Endothelial cell of umbilical vein (primary cell): Measurements from ENCODE around the gene PHF12. TPM values are rescaled to one million over a fixed set of nuclear protein-coding genes. Genes with fewer than 3 reads are reported as not detected.

Experiments used
- BruUV-seq: library from RNA; stranded (reverse); fragments of 400-500 nt; replicated peaks from 2 replicates; lab custom pipeline; 2021; lab: Mats Ljungman, UMichigan
- CTCF ChIA-PET: fragments of 300-600, 350-600 bp; sonication (Branson Sonifier 250); formaldehyde crosslinking; loops from one replicate; lab custom pipeline; 2021; ENCODE audit warnings: antibody characterized with exemption, inconsistent platforms; lab: Charles Lee
- POLR2A ChIA-PET: fragments of 300-600, 350-600 bp; sonication (Branson Sonifier 250); formaldehyde crosslinking; loops from one replicate; lab custom pipeline; 2021; ENCODE audit warnings: antibody characterized with exemption, inconsistent platforms; lab: Charles Lee
- DNase-seq: peaks from one replicate; pipeline ENCODE4 v3.0.0-alpha.2; 2011; ENCODE audit warnings: low read depth, low spot score
- FAIRE-seq: peaks from 2 replicates; lab custom pipeline; 2011; peaks lifted over from hg19 to GRCh38; lab: Jason Lieb, UNC
- H2AFZ ChIP-seq: 2 replicates; pipeline ENCODE4 v1.6.0; 2012; ENCODE audit warnings: low read depth, low read length, control low read depth, inconsistent platforms
- H3K27ac ChIP-seq: 2 replicates; pipeline ENCODE4 v1.5.1; 2011; ENCODE audit warnings: low read depth, mild to moderate bottlenecking, control low read depth, low read length, moderate library complexity; ENCODE audit not compliant: insufficient read depth
- H3K27me3 ChIP-seq, 2 experiments: 2 replicates each; pipeline versions ENCODE4 v1.6.0 to v1.6.1; 2011; ENCODE audit warnings: low read length in 2 of 2, mixed read lengths in 1 of 2; ENCODE audit not compliant: control insufficient read depth in 2 of 2, insufficient read depth in 2 of 2
- H3K36me3 ChIP-seq, 2 experiments: 2 replicates in 1 of 2; 3 replicates in 1 of 2; pipeline ENCODE4 v1.5.1; 2011; ENCODE audit warnings: low read length in 2 of 2, mild to moderate bottlenecking in 1 of 2, moderate library complexity in 1 of 2; ENCODE audit not compliant: control insufficient read depth in 2 of 2, insufficient read depth in 2 of 2; ENCODE audit errors: extremely low read depth in 1 of 2
- H3K4me1 ChIP-seq: 3 replicates; pipeline ENCODE4 v1.5.1; 2011; ENCODE audit warnings: mild to moderate bottlenecking, low read length; ENCODE audit not compliant: control insufficient read depth, insufficient read depth; ENCODE audit errors: extremely low read depth
- H3K4me2 ChIP-seq: 2 replicates; pipeline ENCODE4 v1.6.1; 2011; ENCODE audit warnings: low read length, control low read depth, mixed read lengths; ENCODE audit not compliant: insufficient read depth
- H3K4me3 ChIP-seq, 3 experiments: fragments of 200-600 bp in 1 of 3; sonication (generic), shearing (Covaris generic) in 1 of 3; replicated peaks in 1 of 3; 2 replicates each; pipeline ENCODE4 v1.5.1; 2011 to 2016; ENCODE audit warnings: control low read depth in 3 of 3, low read length in 3 of 3, mild to moderate bottlenecking in 2 of 3, inconsistent platforms in 1 of 3, low read depth in 1 of 3, moderate library complexity in 1 of 3; ENCODE audit not compliant: insufficient read depth in 1 of 3
- H3K79me2 ChIP-seq: 2 replicates; pipeline ENCODE4 v1.6.0; 2012; ENCODE audit warnings: low read length, inconsistent platforms; ENCODE audit not compliant: control insufficient read depth, insufficient read depth
- H3K9ac ChIP-seq: replicated peaks from 2 replicates; pipeline ENCODE3; 2011; ENCODE audit warnings: low read length, control low read depth; ENCODE audit not compliant: insufficient read depth; ENCODE audit errors: extremely low read depth
- H3K9me1 ChIP-seq: replicated peaks from 3 replicates; pipeline ENCODE4 v1.6.0; 2011; ENCODE audit warnings: mild to moderate bottlenecking, low read length; ENCODE audit not compliant: control insufficient read depth, insufficient read depth; ENCODE audit errors: extremely low read depth
- H3K9me3 ChIP-seq: replicated peaks from 2 replicates; pipeline ENCODE4 v1.5.1; 2012; ENCODE audit warnings: low read length, inconsistent platforms; ENCODE audit not compliant: control insufficient read depth, insufficient read depth
- H4K20me1 ChIP-seq: replicated peaks from 2 replicates; pipeline ENCODE3; 2011; ENCODE audit warnings: mild to moderate bottlenecking, low read length; ENCODE audit not compliant: control insufficient read depth, insufficient read depth; ENCODE audit errors: extremely low read depth
- JUN ChIP-seq: IDR thresholded peaks from 2 replicates; pipeline ENCODE4 v1.6.1; 2011; ENCODE audit warnings: borderline replicate concordance, low read depth; ENCODE audit not compliant: insufficient read length, insufficient read depth
- MAX ChIP-seq: IDR thresholded peaks from 2 replicates; pipeline ENCODE4 v1.6.1; 2011; ENCODE audit not compliant: insufficient read depth, insufficient read length
- MYC ChIP-seq: IDR thresholded peaks from one replicate; pipeline ENCODE4 v1.6.1; 2011; ENCODE audit warnings: mild to moderate bottlenecking, low read depth, low read length
- POLR2A ChIP-seq: IDR thresholded peaks from 2 replicates; pipeline ENCODE4 v1.6.1; 2012; ENCODE audit warnings: low read depth, mild to moderate bottlenecking, control low read depth, low read length
- POLR2AphosphoS5 ChIP-seq: IDR thresholded peaks from 2 replicates; pipeline ENCODE4 v1.6.1; 2012; ENCODE audit warnings: low read depth, mild to moderate bottlenecking, control low read depth, low read length, moderate library complexity; ENCODE audit not compliant: insufficient read depth
- dilution Hi-C: fragments of 300-500 bp; cut with MboI; formaldehyde crosslinking; loops from one replicate; pipeline ENCODE4 v1.15.0; 2019; ENCODE audit warnings: low sequenced_read_pairs; ENCODE audit not compliant: extremely low pct_ligation_motif_present
- intact Hi-C: fragments of 100-400 bp; cut with micrococcal nuclease; formaldehyde crosslinking; loops from one replicate; pipeline ENCODE4 v1.10.0; 2022
- polyA plus RNA-seq, 4 experiments: library from polyadenylated mRNA; depleted of rRNA in 3 of 4; stranded (reverse) in 3 of 4; unstranded in 1 of 4; fragments of >200 nt; gene quantifications; 2 replicates each; pipeline versions ENCODE4 v1.2.1 to v1.2.3, GENCODE V29; 2011 to 2012; ENCODE audit warnings: missing spikeins in 1 of 4
- total RNA-seq: library from RNA; stranded (reverse); gene quantifications from 2 replicates; pipeline ENCODE4 v1.2.3, GENCODE V29; 2021
- TF ChIP-seq, protein P1 (sequence below), 2 donors: IDR thresholded peaks; 1 replicate in 1 of 2; 2 replicates in 1 of 2; pipeline ENCODE4 v1.5.1; 2011; ENCODE audit warnings: low read length in 2 of 2, mild to moderate bottlenecking in 2 of 2, moderate library complexity in 2 of 2, control low read depth in 1 of 2, inconsistent platforms in 1 of 2, low read depth in 1 of 2; ENCODE audit not compliant: insufficient read depth in 1 of 2; ENCODE audit errors: extremely low read depth in 1 of 2

The PHF12 gene
- total and polyA plus RNA-seq, 2 donors (not counting 3 experiments of a cell fraction or from before 2014, with no cell fraction given) = 26.6 to 44.2 TPM

DNA sequence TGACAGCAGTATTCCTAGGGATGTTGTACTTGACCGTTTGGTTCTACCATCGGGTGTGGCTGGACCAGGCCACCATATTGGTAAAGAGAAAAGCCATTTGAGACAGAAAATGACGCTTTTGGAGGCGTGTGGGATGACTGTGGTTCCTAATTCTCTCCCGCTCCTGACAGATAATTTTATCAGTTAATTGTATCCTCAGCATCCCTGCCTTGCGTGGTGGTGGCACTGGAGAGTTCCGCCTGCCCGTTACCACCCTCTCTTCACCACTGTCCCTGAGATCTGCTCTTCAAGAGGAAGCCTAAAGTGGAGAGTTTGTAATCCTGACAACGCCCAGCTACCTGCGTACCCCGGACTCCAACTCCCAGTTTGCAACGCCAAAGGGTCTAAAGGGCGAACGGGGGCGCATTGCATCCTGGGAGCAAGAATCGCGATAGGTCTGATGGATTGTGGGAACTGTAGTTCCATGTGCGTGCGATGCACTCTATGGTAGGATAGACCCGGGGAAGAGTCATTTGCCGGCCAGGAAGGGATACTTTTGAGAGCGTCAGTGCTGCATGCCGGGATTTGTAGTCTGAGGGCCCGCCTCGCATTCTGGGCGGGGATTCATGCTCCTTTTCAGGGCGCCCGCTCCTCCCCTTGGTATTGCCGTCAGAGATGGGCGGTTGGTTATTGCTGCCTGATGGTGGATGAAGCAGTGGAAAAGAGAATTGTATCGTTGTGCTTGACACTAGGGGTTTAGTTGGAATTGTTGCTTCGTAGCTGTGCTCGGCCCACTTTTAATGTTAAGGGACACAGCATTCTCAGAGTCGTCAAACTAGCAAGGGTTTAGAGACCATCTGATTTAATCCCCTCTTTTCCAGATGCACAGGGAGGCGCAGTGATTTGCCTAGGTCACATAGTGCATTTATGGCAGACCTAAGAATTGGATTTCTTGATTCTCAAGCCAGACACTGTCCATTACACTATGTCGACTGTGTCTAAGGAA lies 965 bp upstream of the PHF12 start:
- TF ChIP-seq POLR2A (peak; percentile 17), MYC (peak; percentile 24), POLR2AphosphoS5 (peak; percentile 57), JUN (no peak), MAX (peak; percentile 78)
- TF ChIP-seq, protein P1, sequence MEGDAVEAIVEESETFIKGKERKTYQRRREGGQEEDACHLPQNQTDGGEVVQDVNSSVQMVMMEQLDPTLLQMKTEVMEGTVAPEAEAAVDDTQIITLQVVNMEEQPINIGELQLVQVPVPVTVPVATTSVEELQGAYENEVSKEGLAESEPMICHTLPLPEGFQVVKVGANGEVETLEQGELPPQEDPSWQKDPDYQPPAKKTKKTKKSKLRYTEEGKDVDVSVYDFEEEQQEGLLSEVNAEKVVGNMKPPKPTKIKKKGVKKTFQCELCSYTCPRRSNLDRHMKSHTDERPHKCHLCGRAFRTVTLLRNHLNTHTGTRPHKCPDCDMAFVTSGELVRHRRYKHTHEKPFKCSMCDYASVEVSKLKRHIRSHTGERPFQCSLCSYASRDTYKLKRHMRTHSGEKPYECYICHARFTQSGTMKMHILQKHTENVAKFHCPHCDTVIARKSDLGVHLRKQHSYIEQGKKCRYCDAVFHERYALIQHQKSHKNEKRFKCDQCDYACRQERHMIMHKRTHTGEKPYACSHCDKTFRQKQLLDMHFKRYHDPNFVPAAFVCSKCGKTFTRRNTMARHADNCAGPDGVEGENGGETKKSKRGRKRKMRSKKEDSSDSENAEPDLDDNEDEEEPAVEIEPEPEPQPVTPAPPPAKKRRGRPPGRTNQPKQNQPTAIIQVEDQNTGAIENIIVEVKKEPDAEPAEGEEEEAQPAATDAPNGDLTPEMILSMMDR (IDR thresholded peaks at IDR 0.05; ENCODE audit: extremely low read depth in 1 of 2, insufficient read depth in 1 of 2, low read depth in 1 of 2, low read length in 2 of 2) = no peak
- H4K20me1 ChIP-seq = no peaks in the 10 kb centered on the region
- no peaks in the 10 kb centered on the region for H3K9me1 ChIP-seq
- H3K36me3 ChIP-seq = no peaks in the 10 kb centered on the region
- peak; percentile 100 for FAIRE-seq
- H3K9ac ChIP-seq = peak overlapping the region; percentile 71
- H3K4me2 ChIP-seq = peak overlapping the region; percentile 75
- intact Hi-C loops = loop anchor here (1.0 to 2.0 kb wide), 3 partner anchors 143 to 233 kb away; partner anchors contain the start of gene RPL23A
- peak overlapping the region; percentile 80 for H3K27ac ChIP-seq
- H3K79me2 ChIP-seq = peaks cover 30% of the 10 kb centered on the region
- peak; percentile 100 for DNase-seq
- ChIA-PET POLR2A (interaction anchor here (0.6 to 1.4 kb wide), 5 partner anchors 205 to 242 kb away, joined by 3 to 11 read pairs (median 5); partner anchors contain the start of genes RPL23A and TLCD1), CTCF (interaction anchor here (0.8 to 7.8 kb wide), 36 partner anchors 12 to 233 kb away, joined by 3 to 249 read pairs (median 7); partner anchors contain the start of genes DHRS13, FAM222B, MYO18A and NEK8)
- no peaks in the 10 kb centered on the region for H3K9me3 ChIP-seq
- BruUV-seq = TSS peak; percentile 95
- no peaks in the 10 kb centered on the region for H3K27me3 ChIP-seq
- dilution Hi-C loops = no loop called here
- H3K4me3 ChIP-seq = peak overlapping the region in 2 of 3 experiments; percentile 65 to 72
- peak overlapping the region; percentile 30 for H2AFZ ChIP-seq
- H3K4me1 ChIP-seq = peaks cover 17% of the 10 kb centered on the region
